OCI-LY7 (cell line): ENCODE results near the gene ATXN1.
"Not testable (repeated sequence)": the region's sequence is repeated elsewhere in the genome, so short reads cannot be mapped to it uniquely, and the experiment has no call there.

Experiments
- EZH2phosphoT487 ChIP-seq: fragments of 200-600 bp; sonication (generic); IDR thresholded peaks from 2 replicates; pipeline ENCODE4 v1.6.1; 2018; ENCODE audit warnings: low read depth, borderline replicate concordance, mild to moderate bottlenecking, mixed run types, antibody characterized with exemption, low read length, moderate library complexity, mixed read lengths
- TF ChIP-seq, protein P1 (sequence below): fragments of 200-600 bp; sonication (generic); conservative IDR thresholded peaks from 2 replicates; pipeline ENCODE4 v1.5.1; 2014; ENCODE audit warnings: mild to moderate bottlenecking, antibody characterized with exemption, low read length, moderate library complexity, mixed read lengths

DNA sequence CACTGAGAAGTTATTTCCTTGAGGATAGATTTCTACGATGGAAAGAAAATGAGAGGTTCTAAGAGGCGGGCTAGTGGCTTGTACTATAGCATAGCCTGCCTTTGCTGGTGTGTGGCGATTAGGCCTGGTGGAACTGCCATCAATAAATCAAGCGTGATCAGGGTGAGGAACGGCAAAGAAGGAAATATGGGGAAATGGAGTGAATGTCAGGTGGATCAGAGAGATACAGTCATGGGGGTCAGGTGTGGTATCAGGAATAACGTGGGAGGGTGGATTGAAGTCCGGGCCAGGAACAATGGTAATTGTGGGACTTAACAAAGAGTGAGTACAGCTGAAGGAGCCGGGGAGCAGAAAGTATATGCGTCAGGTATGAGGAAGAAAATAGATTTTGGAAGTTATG, 500.7 kb downstream of the ATXN1 start:
- TF ChIP-seq, protein P1, sequence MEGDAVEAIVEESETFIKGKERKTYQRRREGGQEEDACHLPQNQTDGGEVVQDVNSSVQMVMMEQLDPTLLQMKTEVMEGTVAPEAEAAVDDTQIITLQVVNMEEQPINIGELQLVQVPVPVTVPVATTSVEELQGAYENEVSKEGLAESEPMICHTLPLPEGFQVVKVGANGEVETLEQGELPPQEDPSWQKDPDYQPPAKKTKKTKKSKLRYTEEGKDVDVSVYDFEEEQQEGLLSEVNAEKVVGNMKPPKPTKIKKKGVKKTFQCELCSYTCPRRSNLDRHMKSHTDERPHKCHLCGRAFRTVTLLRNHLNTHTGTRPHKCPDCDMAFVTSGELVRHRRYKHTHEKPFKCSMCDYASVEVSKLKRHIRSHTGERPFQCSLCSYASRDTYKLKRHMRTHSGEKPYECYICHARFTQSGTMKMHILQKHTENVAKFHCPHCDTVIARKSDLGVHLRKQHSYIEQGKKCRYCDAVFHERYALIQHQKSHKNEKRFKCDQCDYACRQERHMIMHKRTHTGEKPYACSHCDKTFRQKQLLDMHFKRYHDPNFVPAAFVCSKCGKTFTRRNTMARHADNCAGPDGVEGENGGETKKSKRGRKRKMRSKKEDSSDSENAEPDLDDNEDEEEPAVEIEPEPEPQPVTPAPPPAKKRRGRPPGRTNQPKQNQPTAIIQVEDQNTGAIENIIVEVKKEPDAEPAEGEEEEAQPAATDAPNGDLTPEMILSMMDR = not testable (repeated sequence)
- TF ChIP-seq EZH2phosphoT487 = not testable (repeated sequence)
